ENCODE data around the gene EN1. TPM values are rescaled to one million over a fixed set of nuclear protein-coding genes. Genes with fewer than 3 reads are reported as not detected.

Gene EN1
- polyA plus RNA-seq, 3 donors: not detected

DNA sequence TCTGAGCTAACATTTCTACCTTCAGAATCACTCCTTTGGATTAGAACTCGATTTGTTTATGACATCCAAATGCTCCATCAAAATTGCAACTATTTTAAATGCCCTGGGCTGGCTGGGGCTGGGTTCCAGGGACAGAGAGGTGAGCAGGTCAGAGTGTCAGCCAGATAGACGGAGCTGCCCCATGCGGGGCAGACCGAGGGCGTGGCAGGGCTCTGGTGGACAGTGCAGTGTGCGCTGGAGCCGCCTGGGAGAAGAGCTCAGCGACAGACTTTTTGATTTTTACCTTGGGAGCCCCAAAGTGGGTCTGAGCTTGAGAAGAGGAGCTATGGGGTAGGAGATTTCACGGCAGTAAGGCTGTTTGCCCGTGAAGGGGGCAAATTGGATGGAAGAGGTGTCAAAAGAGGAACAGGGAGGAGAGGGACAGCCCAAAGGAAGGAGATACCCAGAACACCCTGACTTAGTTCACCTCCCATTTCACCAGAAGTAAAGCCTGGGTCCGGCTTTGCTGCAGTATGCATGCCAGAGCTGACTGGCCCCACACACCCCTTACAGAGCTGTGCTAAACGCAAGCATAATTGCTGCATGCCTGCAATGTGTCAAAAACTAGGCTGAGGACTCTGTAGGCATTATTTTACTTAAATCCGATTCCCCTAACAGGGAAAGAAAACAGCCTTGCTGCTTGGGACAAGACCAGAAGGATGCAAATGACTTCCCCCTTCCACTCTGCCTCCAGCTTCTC is 33.7 kb downstream of the EN1 start:
- Histone ChIP-seq H2AFZ (ENCODE audit: insufficient read depth, low read depth, low read length, poor library complexity, severe bottlenecking) (no peak overlapping the region), H3K4me1 (ENCODE audit: control insufficient read depth in 1 of 2, insufficient read depth in 2 of 2, low read length in 2 of 2) (no peaks in the 10 kb centered on the region), H3K9ac (ENCODE audit: insufficient read depth, low read length, poor library complexity, severe bottlenecking) (no peak overlapping the region), H3K4me3 (replicated peaks in 1 of 3; ENCODE audit: low read depth in 2 of 3, low read length in 3 of 3) (no peak overlapping the region), H3K79me2 (ENCODE audit: insufficient read depth, low read length) (no peaks in the 10 kb centered on the region), H3K4me2 (replicated peaks; ENCODE audit: extremely low read depth, low read length, poor library complexity, severe bottlenecking) (no peak overlapping the region), H3K27me3 (ENCODE audit: control insufficient read depth in 2 of 2, insufficient read depth in 2 of 2, low read length in 2 of 2) (peaks cover 16 to 56% of the 10 kb centered on the region in 2 donors), H4K20me1 (ENCODE audit: insufficient read depth, low read length) (no peaks in the 10 kb centered on the region), H3K36me3 (replicated peaks in 1 of 2; ENCODE audit: control insufficient read depth in 1 of 2, insufficient read depth in 2 of 2, low read length in 2 of 2) (no peaks in the 10 kb centered on the region), H3K9me3 (replicated peaks in 1 of 2; ENCODE audit: control insufficient read depth in 1 of 2, insufficient read depth in 1 of 2, low read length in 2 of 2) (no peaks in the 10 kb centered on the region), H3K27ac (ENCODE audit: low read depth in 1 of 2, low read length in 2 of 2) (no peak overlapping the region)
- Mint-ChIP-seq H3K4me3 (no peak overlapping the region), H3K27me3 (ENCODE audit: low read depth in 3 of 3) (peaks cover 46 to 68% (median 48%) of the 10 kb centered on the region in 3 donors), H3K9me3 (peaks cover 0 to 3% (median 0%) of the 10 kb centered on the region in 7 donors), H3K27ac (peak overlapping the region in 2 of 7 donors; percentile 26 to 76), H3K36me3 (no peaks in the 10 kb centered on the region), H3K4me1 (no peaks in the 10 kb centered on the region)
- TF ChIP-seq, protein P1, sequence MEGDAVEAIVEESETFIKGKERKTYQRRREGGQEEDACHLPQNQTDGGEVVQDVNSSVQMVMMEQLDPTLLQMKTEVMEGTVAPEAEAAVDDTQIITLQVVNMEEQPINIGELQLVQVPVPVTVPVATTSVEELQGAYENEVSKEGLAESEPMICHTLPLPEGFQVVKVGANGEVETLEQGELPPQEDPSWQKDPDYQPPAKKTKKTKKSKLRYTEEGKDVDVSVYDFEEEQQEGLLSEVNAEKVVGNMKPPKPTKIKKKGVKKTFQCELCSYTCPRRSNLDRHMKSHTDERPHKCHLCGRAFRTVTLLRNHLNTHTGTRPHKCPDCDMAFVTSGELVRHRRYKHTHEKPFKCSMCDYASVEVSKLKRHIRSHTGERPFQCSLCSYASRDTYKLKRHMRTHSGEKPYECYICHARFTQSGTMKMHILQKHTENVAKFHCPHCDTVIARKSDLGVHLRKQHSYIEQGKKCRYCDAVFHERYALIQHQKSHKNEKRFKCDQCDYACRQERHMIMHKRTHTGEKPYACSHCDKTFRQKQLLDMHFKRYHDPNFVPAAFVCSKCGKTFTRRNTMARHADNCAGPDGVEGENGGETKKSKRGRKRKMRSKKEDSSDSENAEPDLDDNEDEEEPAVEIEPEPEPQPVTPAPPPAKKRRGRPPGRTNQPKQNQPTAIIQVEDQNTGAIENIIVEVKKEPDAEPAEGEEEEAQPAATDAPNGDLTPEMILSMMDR (IDR thresholded peaks at IDR 0.05): no peak
- intact Hi-C loops (cut with micrococcal nuclease): no loop called here
- DNase-seq: no peak
- WGBS (ENCODE audit: insufficient coverage): 60% methylated on average over 10 of the region's 13 CpGs

DNA sequence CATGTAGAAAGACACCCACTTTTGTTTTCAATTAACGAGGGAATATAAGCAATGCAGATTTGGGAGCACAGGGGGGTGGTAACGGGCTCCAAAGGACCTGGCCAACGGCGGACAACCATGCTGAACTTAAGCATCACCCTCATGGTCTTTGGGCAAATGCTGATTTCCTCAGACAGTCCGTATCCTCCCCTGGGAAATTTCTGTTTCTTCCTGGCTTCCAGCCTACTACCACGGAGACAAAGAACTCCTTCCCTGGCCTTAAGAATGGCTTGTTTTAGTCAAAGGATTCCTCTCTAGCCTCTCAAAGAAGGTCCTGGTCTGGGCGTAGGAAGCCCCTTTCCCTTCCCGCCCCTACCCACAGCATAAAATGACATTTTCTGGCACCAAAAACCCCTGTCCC is 34.3 kb downstream of the EN1 start:
- Histone ChIP-seq H3K27me3 (ENCODE audit: control insufficient read depth in 2 of 2, insufficient read depth in 2 of 2, low read length in 2 of 2) (peaks cover 21 to 58% of the 10 kb centered on the region in 2 donors), H3K9me3 (replicated peaks in 1 of 2; ENCODE audit: control insufficient read depth in 1 of 2, insufficient read depth in 1 of 2, low read length in 2 of 2) (peaks cover 0 to 6% of the 10 kb centered on the region in 2 donors), H2AFZ (ENCODE audit: insufficient read depth, low read depth, low read length, poor library complexity, severe bottlenecking) (no peak overlapping the region), H3K9ac (ENCODE audit: insufficient read depth, low read length, poor library complexity, severe bottlenecking) (no peak overlapping the region), H3K4me2 (replicated peaks; ENCODE audit: extremely low read depth, low read length, poor library complexity, severe bottlenecking) (no peak overlapping the region), H3K4me3 (replicated peaks in 1 of 3; ENCODE audit: low read depth in 2 of 3, low read length in 3 of 3) (no peak overlapping the region), H3K79me2 (ENCODE audit: insufficient read depth, low read length) (no peaks in the 10 kb centered on the region), H4K20me1 (ENCODE audit: insufficient read depth, low read length) (no peaks in the 10 kb centered on the region), H3K4me1 (ENCODE audit: control insufficient read depth in 1 of 2, insufficient read depth in 2 of 2, low read length in 2 of 2) (peaks cover 0 to 4% of the 10 kb centered on the region in 2 donors), H3K36me3 (replicated peaks in 1 of 2; ENCODE audit: control insufficient read depth in 1 of 2, insufficient read depth in 2 of 2, low read length in 2 of 2) (no peaks in the 10 kb centered on the region), H3K27ac (ENCODE audit: low read depth in 1 of 2, low read length in 2 of 2) (no peak overlapping the region)
- H3K4me3 Mint-ChIP-seq: no peak overlapping the region
- H3K36me3 Mint-ChIP-seq: no peaks in the 10 kb centered on the region
- 51% methylated on average over 7 of the region's 8 CpGs for WGBS (ENCODE audit: insufficient coverage)
- no peak overlapping the region for H3K27ac Mint-ChIP-seq
- peaks cover 46 to 68% (median 50%) of the 10 kb centered on the region in 3 donors for H3K27me3 Mint-ChIP-seq (ENCODE audit: low read depth in 3 of 3)
- H3K9me3 Mint-ChIP-seq: peaks cover 0 to 3% (median 0%) of the 10 kb centered on the region in 7 donors
- H3K4me1 Mint-ChIP-seq: peaks cover 6% of the 10 kb centered on the region
- intact Hi-C loops (cut with micrococcal nuclease): no loop called here
- no peak for DNase-seq
- TF ChIP-seq, protein P1 (IDR thresholded peaks at IDR 0.05): no peak

All from CD14-positive monocyte (primary cell).